Stimulated activated CD8-positive, alpha-beta memory T cell treated with anti-CD3 and anti-CD28 coated beads, Interleukin-4, amount 100 ng/mL, for 4 hours (primary cell): ENCODE data around the gene LAMTOR4.

Experiments
- DNase-seq, 2 donors: peaks; one replicate each; pipeline ENCODE4 v3.0.0-alpha.2; 2020; ENCODE audit warnings: low read depth in 2 of 2, low spot score in 1 of 2

The LAMTOR4 gene

GRCh38 chr7:100152937-100153666 is 4.4 kb downstream of the LAMTOR4 start:
- no peak for DNase-seq

DNA sequence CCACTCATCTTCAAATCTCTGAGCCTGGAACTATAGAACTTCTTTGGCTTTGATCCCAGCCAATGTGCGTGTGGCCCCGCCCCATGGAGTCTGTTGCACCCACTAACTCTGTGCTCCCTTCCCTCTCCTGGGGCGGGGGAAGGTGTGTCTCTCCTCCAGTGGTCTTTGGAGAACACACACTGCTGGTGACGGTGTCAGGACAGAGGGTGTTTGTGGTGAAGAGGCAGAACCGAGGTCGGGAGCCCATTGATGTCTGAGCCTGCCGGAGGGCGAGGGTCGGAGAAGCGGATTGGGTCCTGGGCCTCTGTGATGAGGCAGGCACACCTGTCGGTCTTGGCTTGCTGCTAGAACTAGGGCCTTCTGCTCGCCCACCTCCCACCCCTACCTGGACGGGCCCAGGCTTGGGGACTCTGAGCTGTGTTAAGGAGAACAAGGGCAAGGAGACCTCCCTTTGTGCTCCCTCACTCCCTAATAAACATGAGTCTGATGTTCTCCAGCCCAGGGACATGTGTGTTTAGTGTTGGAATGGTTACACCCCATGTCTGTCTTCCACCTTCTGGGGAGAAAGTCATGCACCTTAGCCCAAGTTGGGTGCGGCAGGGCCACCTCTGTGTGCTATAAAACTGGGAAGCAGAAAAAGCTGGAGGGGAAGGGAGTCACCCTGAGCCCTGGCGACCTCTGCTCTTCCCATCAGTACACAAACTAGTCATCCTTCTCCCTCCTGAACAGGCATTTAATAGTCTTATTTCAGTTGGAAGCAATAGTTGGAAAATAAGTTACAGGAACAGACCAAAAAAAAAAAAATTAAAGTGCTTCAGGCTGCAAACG is 5.2 kb downstream of the LAMTOR4 start:
- DNase-seq = no peak

DNA sequence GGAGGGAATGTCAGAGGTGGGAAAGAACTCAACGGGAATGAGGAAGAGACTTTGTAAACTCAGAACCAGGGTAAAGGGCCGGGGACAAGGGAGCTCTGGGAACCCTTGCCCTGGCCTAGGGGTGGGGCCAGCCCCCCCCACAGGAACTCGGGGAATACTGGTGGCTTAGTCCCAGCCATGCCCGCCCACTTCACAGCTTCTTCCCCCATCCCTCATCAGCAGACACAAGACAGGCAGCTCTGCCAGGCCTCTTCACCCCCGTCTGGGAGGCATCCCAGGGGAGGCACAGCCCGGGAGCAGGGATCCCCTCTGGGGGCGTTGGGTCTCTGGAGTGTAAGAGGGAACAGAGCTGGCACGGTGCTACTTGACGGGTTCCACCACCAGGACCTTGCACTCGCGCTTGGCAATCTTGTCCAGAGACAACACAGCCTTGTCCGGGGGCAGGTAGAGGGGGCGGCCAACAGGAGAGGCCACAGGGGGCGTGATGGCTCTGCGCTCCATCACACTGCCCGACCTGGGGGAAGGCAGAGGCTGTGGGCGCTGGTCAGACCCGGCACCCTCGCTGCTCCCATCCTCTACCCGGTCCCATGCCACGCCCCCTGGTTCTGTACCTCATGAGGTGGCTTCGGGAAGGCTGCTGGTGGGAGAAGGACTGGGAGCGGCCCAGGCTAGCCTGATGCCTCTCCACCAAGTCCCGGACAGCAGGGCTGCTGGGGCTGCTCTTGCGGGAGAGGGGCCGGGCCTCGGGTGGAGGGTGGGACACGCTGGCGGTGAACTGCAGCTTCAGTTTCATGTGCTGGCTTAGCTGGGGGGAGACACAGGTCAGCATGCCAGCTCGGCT is 6.2 kb downstream of the LAMTOR4 start:
- no peak for DNase-seq

DNA sequence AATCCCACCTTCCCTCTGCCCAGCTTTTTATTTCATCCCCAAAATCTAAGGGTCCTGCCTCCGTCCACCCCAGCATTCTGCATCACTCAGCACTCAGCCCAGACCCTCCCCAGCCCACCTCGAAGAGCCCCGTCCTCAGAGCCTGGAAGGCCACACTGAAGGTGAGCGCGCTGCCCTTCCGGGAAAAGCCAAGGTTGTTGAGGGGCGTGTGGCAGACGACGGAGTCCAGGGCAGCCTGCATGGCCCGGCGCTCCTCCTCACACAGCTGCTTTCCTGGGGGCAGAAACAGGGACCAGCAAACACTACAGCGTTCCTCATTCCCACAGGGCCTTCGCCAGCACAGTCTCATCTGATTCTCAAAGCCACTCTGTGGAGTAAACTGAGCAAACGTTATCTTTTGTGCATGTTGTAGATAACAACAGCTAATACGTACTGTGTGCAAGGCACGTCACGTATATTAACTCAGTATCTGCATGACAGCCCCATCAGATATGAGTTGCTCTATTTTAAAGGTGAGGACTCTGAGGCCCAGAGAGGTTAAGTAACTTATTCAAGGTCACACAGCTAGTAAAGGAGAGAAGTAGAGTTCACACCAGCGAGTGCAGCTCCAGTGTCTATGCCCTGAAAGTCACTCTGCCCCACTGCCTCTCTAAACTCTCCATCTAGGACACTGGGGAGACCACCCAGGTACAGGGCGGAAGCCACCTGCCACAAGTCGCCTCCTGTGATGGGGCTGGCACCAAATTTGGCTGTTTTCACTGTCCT is 7.0 kb downstream of the LAMTOR4 start:
- DNase-seq = no peak

DNA sequence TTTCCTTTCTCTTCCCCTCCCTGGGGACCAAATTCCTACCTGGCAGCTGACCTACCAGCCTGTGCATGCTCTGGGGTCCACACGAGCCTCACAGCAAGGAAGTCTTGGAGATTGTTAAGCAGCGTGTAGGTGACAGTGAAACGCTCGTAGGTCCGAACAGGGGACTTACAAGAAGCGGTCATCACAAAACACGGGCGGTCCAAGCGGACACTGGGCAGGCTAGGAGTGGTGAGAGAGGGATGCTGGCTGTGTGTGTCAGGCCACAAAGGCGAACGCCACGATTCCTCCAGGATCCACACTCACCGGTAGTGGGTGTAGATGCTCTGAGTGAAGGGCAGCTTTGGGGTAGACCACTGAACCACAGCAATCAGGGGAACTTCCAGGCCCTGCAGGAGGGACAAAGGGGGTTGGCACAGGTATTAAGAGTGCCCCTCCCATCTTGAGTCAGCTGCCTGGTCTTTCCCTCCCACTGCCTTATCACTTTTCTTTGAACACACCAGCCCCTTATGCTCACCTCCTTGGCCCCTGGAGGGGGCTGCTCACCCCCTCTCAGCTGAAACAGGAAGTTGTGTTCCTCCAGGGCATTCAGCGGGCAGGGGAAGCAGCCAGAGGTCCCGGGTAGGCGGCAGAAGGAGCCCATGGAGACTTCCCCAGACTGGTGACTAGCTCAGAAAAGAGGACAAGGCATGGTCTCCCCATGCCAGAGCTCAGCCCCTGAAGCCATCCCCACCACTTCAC is 7.8 kb downstream of the LAMTOR4 start:
- DNase-seq = no peak

DNA sequence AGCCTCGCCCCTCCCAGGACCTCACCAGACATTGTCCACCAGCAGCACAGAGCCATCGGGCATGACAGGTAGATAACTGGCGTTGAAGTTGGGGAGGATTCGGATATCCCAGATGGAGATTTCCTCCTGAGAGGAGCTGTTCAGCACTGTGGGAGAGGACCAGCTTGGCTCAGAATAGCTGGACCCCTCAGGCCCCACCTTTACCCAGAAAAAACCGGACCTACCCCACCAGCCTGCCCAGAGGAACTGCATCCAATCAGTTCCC is 8.3 kb downstream of the LAMTOR4 start:
- DNase-seq = no peak

DNA sequence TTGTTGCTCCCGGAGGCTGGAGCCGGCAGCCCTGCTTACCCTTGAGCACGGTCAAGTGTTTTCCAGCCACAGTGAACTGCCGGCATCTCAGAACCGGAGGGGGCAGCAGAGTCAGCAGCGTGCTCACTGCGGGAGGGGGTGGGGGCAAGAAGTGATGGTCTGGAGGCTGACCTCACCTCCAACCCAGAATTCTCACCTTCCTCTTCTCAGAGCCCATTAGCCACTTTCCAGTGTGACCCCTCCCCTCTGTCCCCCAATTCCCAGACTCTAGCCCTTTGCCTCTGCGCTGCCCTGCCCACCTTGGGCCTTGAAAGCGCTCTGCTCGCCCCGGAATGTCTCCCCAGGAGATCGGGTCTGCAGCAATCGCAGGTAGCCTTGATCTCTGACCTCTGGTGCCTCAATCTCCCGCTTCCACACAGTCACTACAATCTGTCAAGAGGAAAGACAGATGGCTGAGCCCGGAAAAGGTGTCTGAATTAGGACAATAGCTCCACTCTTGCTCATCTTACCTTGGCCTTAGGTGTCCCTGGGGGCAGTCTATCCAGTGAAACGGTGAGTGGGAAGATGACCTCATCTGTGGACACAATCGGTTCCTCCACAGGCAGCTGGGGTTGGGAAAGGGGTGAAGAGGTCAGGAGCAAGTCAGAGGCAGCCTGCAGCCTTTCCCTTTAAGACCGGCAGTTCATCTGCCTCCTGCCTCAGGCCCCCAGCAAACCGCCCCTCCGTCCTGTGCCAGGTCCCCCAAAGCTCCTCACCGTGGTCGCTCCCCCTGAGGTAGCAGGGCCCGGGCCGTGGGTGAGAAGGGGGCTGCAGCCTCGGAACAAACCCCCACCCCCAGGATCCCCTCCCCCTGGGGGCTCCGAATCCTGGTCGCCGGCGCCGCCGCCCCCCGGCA is 8.9 kb downstream of the LAMTOR4 start:
- DNase-seq = no peak

GRCh38 chr7:100158229-100159098 is 9.7 kb downstream of the LAMTOR4 start, which contains the start of gene TRAPPC14:
Gene TRAPPC14 (minus strand): TSS chr7:100158723. CDS start chr7:100158499, 224 bp downstream.
- DNase-seq = peak; percentile 76 to 83

GRCh38 chr7:100159099-100159623 is 10.4 kb downstream of the LAMTOR4 start:
- no peak for DNase-seq

DNA sequence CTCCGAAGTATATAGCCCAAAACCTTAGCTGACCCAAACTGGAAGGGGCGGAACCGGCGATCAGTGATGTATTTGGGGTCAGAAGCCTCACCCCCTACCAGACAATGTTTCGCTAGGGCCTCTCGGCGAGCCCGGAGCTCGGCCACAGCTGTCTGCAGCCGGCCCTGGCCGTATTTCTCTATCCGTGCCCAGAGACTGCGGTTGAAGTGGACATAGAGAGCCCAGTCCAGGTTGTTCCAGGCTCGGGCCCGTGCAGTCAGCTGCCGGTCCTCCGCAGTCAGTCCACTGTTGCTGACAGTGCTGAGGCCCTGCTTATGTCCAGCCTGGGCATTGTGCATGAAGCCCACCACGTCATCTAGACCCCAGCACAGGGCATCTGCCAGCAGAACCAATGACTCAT is 11.3 kb downstream of the LAMTOR4 start:
- no peak for DNase-seq

DNA sequence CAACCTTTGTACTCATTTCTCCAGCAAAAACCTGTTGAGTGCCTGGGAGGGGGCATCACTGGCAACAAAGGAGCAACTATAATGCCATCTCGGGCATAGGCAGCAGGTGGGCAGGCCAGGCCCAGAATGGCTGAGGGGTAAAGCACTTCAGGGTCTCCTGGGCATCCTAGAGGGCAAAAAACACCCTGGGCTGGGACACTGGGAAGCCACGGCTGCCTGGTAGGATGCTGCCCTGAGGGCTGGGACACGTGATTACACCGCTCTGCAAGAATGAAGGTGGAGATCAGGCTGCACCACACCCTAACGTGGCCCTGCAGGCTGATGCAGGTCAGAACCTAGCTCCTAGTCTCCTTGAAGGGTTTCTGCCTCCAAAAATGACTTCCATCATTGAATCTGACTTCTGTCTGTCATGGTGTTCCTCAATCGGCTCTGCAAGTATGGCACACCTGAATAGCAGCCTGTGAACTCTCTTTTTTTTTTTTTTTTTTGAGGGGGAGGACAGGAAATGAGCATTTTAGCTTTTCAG is 14.4 kb downstream of the LAMTOR4 start:
- no peak for DNase-seq

DNA sequence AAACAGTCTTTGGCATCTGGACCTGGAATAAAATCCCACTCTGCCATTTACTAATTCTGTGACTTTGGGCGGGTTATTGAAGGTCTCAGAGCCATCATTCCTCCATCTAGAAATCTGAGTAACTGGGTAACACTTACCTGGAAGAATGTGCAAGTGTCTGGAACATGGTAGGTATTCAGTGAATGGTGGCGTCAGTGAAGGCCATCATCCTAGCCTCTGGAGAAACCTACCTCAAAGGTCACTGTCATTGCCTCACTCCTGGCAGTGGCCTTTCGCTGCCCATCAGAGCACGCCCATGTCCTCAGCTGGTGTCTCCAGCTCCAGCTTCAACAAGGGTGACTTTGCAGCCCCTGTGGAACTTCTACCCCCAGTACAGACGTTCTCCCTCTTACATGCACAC is 15.2 kb downstream of the LAMTOR4 start:
- DNase-seq = no peak

DNA sequence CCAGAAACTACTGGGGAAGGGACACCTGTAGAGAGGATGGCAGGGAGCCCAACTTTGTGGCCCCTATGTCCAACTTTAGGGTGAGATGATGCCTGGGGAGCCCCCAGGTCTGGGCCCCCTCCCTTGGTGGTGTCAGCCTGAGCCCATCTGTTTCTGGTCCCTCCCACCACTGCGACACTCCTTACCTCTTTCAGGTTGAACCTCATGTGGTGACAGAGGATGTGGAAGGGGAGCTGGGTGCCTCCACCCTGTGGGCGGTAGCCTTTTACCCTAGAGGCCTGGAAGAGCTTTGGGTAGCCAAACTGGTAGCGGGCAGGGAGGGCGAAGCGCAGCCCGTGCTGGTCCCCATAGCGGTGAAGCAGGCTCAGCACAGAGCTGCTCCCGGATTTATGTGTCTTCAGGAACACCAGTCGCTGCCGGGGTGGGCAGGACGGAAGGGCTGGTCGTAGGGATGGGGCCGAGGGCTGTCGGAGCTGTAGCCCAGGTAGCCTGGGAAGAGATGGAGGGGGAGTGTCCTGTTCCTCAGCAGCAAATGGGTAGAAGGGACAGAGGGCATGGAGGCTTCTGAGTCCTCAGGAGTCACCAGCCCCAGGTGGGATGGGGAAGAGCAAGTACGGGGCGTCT is 17.7 kb downstream of the LAMTOR4 start:
- no peak for DNase-seq

DNA sequence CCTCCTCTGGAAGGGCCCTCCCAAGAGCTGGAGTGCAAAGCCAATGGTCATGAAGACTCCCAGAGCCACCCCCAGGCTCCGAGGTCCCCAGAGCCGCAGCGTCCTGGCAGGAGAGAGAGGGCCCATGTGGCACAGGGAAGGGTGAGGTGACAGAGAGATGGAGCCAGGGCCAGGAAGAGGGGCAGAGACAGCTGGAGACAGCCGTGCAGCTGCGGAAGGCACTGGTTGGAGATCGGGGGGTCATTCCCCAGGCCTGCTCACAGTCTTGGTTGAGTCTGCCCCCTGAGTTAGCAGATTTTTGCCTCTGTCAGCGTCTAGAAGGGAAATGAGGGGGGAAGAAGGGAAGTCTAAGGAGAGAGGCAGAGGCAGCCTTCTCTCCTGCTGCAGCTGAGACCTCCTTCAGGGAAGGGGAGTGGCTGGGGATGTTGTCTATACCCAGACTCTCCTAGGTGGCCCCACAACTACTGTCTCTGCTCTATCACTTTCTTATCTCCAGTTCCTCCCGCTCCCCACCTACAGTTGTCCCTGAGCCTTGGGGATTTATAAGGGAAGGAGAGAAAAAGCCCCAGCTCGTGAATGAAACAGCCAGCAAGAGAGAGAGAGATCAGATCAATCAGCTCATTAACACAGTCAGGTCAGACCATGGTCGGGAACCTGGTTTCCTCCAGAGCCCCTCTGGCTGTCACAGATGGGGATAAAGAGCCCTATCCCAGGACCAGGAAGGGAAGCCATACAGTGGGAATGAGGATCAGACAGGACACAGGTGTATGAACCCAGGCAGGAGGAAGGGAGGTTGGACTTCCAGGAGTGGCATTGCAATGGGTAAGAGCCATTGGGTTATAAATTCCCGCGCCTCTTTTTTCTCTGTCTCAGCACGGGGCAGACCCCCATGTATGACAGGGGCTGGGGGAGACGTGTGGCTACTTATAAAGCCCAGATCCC is 18.5 kb downstream of the LAMTOR4 start:
- no peak for DNase-seq

GRCh38 chr7:100167912-100168323 is 19.2 kb downstream of the LAMTOR4 start:
- DNase-seq = no peak

- no peak for DNase-seq
Observed at GRCh38 chr7:100169147-100169850, 20.6 kb downstream of the LAMTOR4 start.
